ENCODE results near the gene BAX. TPM values are rescaled to one million over a fixed set of nuclear protein-coding genes. Genes with fewer than 3 reads are reported as not detected.

The BAX gene
- total RNA-seq, 2 experiments from 2014 or later, result 191 TPM

DNA sequence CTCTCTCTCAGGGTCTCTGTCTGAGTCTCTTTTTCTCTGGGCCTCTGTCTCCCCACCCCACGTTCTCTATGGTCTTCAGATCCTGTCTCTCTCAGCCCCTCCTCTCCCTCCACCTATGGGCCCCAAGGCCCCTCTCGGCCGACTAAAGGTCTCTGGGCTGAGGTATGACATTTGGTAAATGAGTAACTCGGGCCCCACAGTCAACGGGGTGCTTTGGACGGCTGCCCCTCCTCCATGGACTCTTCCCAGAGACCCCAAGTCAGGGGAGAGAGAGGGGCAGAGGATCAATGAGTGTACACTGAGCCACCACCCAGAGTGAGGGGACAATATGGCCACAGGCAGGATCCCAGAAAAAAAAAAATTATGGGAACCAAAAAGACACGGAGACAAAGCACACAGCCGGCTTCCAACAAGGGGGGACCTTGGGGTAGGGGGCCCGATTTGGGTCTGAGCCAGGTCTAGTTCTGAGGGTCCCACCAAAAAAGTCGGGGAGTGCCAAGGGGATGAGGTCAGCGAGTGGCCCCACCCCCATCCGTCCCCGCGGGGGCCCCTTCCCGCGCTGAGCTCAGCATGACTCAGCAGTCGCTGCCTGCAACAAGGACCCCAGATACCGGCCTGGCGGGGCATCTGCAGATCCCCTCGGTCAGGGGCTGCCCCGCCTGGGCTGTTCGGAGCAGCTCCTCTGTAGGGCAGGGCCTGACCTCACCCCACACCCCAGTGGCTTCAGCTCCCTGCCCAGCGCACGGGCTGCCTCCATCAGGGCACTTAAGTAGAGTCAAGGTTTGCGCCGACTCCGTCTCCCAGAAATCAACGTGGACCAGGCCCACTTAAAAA is 8.9 kb downstream of the BAX start:
- Mint-ChIP-seq H3K4me3 (peak overlapping the region; percentile 99), H3K27me3 (peaks cover 4% of the 10 kb centered on the region), H3K27ac (peak overlapping the region; percentile 97), H3K4me1 (peaks cover 51% of the 10 kb centered on the region), H3K9me3 (peaks cover 3% of the 10 kb centered on the region), H3K36me3 (peaks cover 46% of the 10 kb centered on the region)
- peak; percentile 82 for DNase-seq

DNA sequence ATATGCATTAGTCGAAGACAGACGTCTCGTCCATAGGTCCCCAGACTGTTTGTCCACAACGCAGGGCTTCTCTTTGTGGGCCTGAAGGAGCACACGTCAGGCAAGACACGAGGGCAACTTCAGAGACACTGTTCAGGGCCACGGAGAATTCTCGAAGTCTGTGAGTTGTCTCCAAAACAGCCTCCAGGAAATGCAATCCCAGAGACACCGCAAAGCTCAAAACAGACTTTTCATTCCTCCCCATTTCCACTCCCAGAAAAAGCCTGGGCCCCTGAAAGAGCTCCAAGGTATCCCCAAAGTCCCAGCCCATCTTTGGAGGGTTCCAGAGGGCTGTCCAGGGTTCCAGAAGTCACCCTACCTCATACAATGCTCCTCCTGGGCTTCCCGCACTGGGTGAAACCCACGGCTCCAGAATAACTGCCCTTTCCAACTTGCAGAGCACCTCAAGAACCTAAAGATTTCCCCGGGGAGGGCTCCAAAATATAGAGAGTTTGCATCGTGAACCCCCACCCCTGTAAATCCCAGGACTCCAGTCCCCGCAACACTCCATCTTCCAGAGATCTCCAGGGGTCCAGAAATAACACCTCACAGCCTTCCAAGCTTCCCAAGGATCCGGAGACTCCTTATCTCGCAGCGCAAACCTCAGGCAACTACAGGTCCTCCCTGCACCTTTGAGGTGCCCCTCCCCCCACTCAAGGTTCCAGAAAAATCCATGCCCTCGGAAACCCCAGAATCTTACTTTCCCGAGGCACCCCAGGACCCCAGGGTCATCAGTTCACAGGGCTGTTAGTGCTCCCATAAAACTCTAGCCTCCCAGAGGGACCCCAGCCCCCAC is 9.7 kb downstream of the BAX start:
- DNase-seq, result peak; percentile 10
- Mint-ChIP-seq H3K9me3 (peaks cover 3% of the 10 kb centered on the region), H3K27me3 (peaks cover 4% of the 10 kb centered on the region), H3K27ac (peak overlapping the region; percentile 97), H3K4me1 (peaks cover 49% of the 10 kb centered on the region), H3K36me3 (peaks cover 40% of the 10 kb centered on the region), H3K4me3 (peak overlapping the region; percentile 99)

DNA sequence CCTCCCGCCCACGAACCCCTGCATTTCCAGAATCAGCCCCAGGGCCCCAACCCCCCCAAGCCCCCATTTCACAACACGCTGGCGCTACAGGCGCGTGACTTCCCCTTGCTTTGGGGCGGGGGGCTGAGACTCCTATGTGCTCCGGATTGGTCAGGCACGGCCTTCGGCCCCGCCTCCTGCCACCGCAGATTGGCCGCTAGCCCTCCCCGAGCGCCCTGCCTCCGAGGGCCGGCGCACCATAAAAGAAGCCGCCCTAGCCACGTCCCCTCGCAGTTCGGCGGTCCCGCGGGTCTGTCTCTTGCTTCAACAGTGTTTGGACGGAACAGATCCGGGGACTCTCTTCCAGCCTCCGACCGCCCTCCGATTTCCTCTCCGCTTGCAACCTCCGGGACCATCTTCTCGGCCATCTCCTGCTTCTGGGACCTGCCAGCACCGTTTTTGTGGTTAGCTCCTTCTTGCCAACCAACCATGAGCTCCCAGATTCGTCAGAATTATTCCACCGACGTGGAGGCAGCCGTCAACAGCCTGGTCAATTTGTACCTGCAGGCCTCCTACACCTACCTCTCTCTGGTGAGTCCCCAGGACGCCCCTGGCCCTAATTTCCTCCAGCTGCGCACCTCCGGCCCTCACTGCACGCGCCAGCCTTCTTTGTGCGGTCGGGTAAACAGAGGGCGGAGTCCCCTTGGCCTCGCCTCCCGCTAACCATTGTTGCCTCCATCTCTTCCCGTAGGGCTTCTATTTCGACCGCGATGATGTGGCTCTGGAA is 10.5 kb downstream of the BAX start, which contains the start of gene FTL:
TSS of gene FTL (plus strand) at position 270 of the 766 bp plus-strand sequence. CDS start at position 469, 199 bp downstream.
- Mint-ChIP-seq H3K4me3 (peak within 1 kb of the TSS; percentile 99), H3K36me3 (peaks cover 38% of the 10 kb centered on the region), H3K27me3 (peaks cover 4% of the 10 kb centered on the region), H3K9me3 (peaks cover 3% of the 10 kb centered on the region), H3K27ac (peak within 1 kb of the TSS; percentile 97), H3K4me1 (peaks cover 47% of the 10 kb centered on the region)
- peak; percentile 96 for DNase-seq

DNA sequence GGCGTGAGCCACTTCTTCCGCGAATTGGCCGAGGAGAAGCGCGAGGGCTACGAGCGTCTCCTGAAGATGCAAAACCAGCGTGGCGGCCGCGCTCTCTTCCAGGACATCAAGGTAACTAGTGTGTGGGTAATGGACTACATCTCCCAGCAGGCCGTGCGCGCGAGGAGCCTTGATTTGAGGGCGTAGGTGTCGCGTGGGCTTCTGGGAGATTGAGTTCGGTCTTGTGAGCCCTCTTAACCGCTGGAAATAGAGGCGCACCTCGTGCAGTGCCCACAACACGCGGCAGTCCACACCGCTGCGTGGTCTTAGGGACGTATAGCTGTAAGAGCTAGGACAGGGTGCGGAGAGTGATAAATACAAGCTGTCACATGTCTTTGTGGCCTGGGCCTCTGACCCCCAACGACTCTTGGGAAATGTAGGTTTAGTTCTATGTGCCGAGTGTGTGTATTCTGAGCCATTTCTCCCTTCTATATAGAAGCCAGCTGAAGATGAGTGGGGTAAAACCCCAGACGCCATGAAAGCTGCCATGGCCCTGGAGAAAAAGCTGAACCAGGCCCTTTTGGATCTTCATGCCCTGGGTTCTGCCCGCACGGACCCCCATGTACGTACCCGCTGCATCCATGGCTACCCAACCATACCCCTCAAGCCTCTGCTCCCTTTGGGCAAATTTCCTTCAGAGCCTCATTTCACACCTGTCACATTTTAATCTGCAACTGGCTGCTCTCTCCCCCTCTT is 11.3 kb downstream of the BAX start:
- peak; percentile 87 for DNase-seq
- Mint-ChIP-seq H3K4me1 (peaks cover 49% of the 10 kb centered on the region), H3K27me3 (peaks cover 4% of the 10 kb centered on the region), H3K4me3 (peak overlapping the region; percentile 99), H3K36me3 (peaks cover 38% of the 10 kb centered on the region), H3K27ac (peak overlapping the region; percentile 97), H3K9me3 (peaks cover 3% of the 10 kb centered on the region)

DNA sequence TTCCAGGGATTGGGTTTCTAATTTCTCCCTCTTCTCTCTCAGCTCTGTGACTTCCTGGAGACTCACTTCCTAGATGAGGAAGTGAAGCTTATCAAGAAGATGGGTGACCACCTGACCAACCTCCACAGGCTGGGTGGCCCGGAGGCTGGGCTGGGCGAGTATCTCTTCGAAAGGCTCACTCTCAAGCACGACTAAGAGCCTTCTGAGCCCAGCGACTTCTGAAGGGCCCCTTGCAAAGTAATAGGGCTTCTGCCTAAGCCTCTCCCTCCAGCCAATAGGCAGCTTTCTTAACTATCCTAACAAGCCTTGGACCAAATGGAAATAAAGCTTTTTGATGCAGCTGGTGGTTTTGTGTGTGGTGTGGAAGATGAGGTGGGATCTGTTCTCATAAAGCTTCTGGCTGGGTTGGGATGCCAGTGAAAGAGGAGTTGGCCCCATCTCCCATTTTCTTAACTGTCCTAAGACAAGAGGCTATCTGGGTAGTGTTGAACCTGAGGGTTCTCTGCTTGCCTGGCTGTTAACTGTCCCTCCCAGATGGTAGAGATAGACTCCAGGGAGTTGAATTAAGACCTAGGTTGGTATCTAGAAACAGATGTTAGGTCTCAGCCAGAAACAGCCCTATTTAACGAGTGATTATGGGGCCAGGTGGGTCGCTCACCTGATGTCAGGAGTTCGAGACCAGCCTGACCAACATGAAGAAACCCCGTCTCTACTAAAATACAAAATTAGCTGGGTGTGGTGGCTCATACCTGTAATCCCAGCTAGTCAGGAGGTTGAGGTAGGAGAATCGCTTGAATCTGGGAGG is 12.1 kb downstream of the BAX start:
- Mint-ChIP-seq H3K27me3 (peaks cover 4% of the 10 kb centered on the region), H3K9me3 (peaks cover 3% of the 10 kb centered on the region), H3K4me3 (peak overlapping the region; percentile 99), H3K36me3 (peaks cover 36% of the 10 kb centered on the region), H3K4me1 (peaks cover 47% of the 10 kb centered on the region), H3K27ac (peak overlapping the region; percentile 97)
- DNase-seq, result no peak

DNA sequence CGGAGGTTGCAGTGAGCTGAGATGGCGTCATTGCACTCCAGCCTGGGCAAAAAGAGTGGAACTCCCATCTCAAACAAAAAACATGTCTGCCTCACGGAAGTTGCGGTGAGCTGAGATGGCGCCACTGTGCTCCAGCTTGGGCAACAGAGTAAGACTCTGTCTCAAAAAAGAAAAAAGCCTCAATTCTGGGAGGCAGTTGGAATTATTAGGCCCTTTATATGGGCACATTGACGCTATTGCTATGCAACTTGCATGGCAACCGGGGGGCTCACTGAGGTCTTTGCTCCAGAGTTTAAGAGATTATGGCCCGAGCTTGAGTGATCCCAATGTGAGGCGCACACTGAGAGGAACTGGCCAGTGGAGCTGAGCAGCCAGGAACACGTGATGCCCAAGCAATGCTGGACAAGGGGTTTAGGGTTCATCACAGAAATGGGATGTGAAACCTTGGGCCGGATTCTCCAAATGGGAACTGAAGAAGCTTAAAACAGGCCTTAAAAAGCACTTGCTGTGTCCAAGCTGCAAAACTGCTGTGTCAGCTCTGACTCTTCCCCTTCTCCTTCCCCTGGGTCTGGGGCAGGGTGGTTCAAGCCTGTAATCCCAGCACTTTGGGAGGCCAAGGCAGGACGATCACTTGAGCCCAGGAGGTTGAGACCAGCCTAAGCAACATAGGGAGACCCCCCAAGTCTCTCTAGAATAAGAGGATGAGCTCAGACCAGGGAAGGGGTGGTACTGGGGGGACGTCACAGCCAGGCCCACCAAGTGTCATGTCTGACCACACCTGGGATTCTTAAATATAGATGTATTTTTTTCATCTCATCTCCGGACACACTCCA is 12.9 kb downstream of the BAX start:
- H3K27ac Mint-ChIP-seq, result peak overlapping the region; percentile 97
- peaks cover 3% of the 10 kb centered on the region for H3K9me3 Mint-ChIP-seq
- H3K27me3 Mint-ChIP-seq, result peaks cover 4% of the 10 kb centered on the region
- DNase-seq, result no peak
- H3K4me1 Mint-ChIP-seq, result peaks cover 39% of the 10 kb centered on the region
- H3K36me3 Mint-ChIP-seq, result peaks cover 34% of the 10 kb centered on the region
- peak overlapping the region; percentile 99 for H3K4me3 Mint-ChIP-seq

DNA sequence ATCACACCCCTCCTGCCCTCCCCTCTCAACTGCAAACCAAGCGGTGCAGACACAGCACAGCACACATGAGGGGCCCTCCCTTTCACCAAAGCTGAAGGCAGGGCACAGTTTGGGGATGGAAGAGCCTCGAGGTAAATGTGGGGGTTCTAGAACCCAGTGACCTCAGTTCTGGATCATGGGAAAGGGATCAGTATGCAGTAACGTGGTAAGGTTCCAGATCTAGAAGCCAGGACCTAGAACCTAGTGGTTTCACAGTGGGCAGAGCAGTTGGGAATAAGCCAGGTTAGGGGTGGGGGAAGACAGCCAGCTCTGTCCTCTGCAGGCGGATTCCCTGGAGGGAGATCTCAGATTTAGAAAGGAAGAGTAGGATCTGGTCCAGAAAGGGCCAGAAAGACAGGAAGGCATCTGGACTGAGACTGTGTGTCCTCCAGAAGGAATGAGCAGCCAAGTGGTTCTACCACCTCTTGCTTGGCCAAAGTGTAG is 13.5 kb downstream of the BAX start:
- Mint-ChIP-seq H3K4me3 (no peak overlapping the region), H3K9me3 (peaks cover 3% of the 10 kb centered on the region), H3K4me1 (peaks cover 33% of the 10 kb centered on the region), H3K27me3 (peaks cover 4% of the 10 kb centered on the region), H3K27ac (peak overlapping the region; percentile 1), H3K36me3 (peaks cover 37% of the 10 kb centered on the region)
- no peak for DNase-seq

DNA sequence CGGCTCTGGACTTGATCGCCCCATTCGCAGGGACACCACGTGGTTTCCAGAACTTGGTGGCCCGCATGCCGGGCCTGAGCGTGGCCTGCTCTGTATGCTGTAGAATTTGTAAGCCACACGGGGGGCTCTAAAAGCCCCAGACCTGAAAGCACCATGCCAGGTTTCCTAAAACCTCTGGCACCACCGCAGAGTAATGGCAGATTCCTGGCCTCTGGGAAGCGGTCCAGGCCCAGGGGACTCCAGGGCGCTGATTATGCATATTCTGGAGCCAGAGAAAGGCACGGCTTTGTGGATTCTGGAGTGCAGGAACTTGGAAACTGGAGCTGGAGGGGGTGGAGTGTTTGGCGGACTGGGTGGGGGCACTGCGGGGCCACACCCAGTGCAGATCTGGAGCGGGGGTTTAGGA is 14.1 kb downstream of the BAX start:
- H3K4me3 Mint-ChIP-seq, result no peak overlapping the region
- peaks cover 28% of the 10 kb centered on the region for H3K4me1 Mint-ChIP-seq
- no peak for DNase-seq
- H3K9me3 Mint-ChIP-seq, result peaks cover 3% of the 10 kb centered on the region
- H3K27ac Mint-ChIP-seq, result no peak overlapping the region
- H3K36me3 Mint-ChIP-seq, result peaks cover 36% of the 10 kb centered on the region
- H3K27me3 Mint-ChIP-seq, result peaks cover 4% of the 10 kb centered on the region

DNA sequence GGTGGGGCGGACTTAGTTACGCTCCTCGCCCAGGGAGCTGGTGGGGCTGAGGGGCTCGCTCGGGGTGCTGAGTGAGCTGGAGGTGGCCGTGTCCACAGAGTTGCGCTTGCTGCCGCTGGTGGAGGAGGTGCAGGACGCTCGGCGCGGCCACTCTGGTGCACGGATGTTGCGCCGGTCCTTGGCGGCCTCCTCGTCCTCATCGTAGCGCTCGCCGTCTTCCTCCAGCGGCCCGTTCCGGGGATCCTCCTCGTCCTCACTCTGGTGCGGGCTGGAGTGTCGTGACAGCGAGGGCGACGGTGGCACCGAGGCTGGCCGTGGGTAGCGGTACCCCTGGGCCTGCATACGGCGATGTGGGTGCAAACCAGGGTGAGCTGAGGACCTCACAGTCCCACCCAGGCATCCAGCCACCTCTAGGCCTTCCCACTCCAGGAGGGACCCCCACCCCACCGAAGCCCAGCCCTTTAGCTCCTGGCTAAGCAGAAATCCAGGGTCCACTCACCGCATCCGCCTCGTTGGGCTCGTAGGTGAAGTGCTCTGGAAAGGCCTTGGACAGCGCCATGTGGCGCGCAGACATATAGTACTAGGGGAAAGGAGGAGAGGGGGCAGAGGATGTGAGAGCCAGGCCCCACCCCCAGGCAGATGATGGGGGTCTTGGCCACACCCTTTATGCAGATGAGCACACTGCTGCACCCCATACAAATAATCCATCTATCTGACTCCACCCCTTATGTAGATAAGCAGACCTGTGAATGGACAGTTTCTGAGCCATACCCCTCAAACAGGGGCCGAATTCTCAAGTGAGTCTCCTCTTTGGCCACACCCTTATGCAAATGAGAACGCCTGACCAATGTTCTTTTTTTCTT is 14.8 kb downstream of the BAX start:
- Mint-ChIP-seq H3K27ac (peak overlapping the region; percentile 65), H3K9me3 (peaks cover 3% of the 10 kb centered on the region), H3K36me3 (peaks cover 36% of the 10 kb centered on the region), H3K4me1 (peaks cover 21% of the 10 kb centered on the region), H3K27me3 (peaks cover 4% of the 10 kb centered on the region), H3K4me3 (no peak overlapping the region)
- peak; percentile 12 for DNase-seq

DNA sequence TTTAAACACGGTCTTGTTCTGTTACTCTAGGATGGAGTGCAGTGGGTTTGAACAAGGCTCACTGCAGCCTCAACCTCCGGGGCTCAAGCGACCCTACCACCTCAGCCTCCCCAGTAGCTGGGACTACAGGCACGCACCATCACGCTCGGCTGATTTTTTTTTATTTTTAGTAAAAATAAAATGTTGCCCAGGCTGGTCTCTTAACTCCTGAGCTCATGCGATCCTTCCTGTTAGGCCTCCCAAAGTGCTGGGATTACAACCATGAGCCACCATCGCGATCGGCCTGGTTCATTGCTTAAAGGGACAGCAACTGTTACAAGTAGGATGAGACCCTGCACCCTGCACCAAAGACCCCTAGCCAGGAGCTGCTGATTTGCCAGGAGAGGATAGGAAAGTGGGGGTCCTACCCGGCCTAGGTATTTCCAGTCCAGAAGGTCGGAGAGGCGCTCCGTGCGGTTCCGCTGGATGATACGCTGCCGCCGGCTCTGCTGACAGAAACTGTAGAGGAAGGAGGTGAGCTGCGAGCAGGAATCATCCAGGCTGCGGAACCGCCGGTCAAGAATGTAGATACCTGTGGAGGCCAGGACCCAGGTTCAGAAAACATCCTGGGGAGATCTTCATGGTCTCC is 15.6 kb downstream of the BAX start:
- DNase-seq, result peak; percentile 12
- peaks cover 1% of the 10 kb centered on the region for H3K27me3 Mint-ChIP-seq
- peaks cover 3% of the 10 kb centered on the region for H3K9me3 Mint-ChIP-seq
- H3K4me1 Mint-ChIP-seq, result peaks cover 17% of the 10 kb centered on the region
- H3K4me3 Mint-ChIP-seq, result no peak overlapping the region
- H3K27ac Mint-ChIP-seq, result peak overlapping the region; percentile 65
- peaks cover 33% of the 10 kb centered on the region for H3K36me3 Mint-ChIP-seq

DNA sequence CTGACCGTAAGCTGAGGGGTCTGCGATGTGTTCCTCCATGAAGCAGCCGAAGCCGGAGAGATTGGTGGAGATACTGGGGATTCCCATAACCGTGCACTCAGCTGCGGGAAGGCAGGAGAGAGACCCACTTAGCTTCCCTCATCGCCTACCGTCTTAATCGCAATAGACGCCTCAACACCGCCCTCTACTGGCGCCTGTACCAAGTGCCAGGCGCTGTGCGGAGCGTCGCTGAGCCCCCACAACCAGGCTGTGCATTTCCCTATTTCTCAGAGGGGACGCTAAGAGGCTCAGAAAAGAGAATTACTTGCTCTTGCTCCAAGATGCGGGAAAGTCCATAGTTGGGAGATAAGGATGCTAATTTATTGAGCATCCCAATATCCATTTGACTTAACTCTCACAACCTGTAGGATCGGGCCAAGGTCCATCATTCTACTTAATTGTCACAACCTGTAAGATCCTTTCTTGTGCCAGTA is 16.3 kb downstream of the BAX start:
- DNase-seq, result peak; percentile 82
- Mint-ChIP-seq H3K4me3 (no peak overlapping the region), H3K27ac (peak overlapping the region; percentile 54), H3K9me3 (peaks cover 3% of the 10 kb centered on the region), H3K27me3 (no peaks in the 10 kb centered on the region), H3K4me1 (peaks cover 16% of the 10 kb centered on the region), H3K36me3 (peaks cover 26% of the 10 kb centered on the region)
